Measurements from ENCODE around the gene ARPC5L. TPM values are rescaled to one million over a fixed set of nuclear protein-coding genes. Genes with fewer than 3 reads are reported as not detected.

Gene ARPC5L
- total and polyA plus RNA-seq, 9 of the 15 experiments (the other 6 are each of a cell fraction or from before 2014, with no cell fraction given), result 25.4 to 113 (median 63.8) TPM

- H3K9me1 ChIP-seq (ENCODE audit: control insufficient read depth, insufficient read depth, low read length), result peaks cover 16% of the 10 kb centered on the region
- no peaks in the 10 kb centered on the region for H3K9me3 ChIP-seq (replicated peaks; ENCODE audit: control insufficient read depth, insufficient read depth, low read depth, low read length)
- no peaks in the 10 kb centered on the region for H3K27me3 ChIP-seq (ENCODE audit: control insufficient read depth in 2 of 2, insufficient read depth in 2 of 2, low read length in 2 of 2)
- BruUV-seq (replicated peaks), result no TSS peak
- peaks cover 78% of the 10 kb centered on the region for H3K79me2 ChIP-seq (ENCODE audit: control insufficient read depth, insufficient read depth, low read length)
- ChIA-PET POLR2A (interaction anchor here (0.6 to 1.5 kb wide), 6 partner anchors 11 to 321 kb away, joined by 3 to 6 read pairs (median 4); no protein-coding TSS in a partner anchor), CTCF (ENCODE audit: low intra/inter-chr PET ratio) (no interaction called here)
- H4K20me1 ChIP-seq (replicated peaks; ENCODE audit: control insufficient read depth, insufficient read depth, low read length), result peaks cover 25% of the 10 kb centered on the region
- intact Hi-C loops (cut with micrococcal nuclease), result loop anchor here (5.0 kb wide), 1 partner anchor 373 kb away; the partner anchor contains the start of gene HSPA5
- in situ Hi-C loops (cut with MboI), result loop anchor here (10.0 kb wide), 1 partner anchor 275 kb away; the partner anchor contains the start of gene SCAI
- peaks cover 50% of the 10 kb centered on the region for H3K36me3 ChIP-seq (ENCODE audit: control insufficient read depth, insufficient read depth, low read length)
- peak overlapping the region; percentile 97 for H3K27ac ChIP-seq (ENCODE audit: extremely low read depth, low read depth, low read length)
- peak in 3 of 4 experiments; percentile 50 to 67 (median 64) for DNase-seq (ENCODE audit: extremely low read depth in 1 of 4, low spot score in 3 of 4)
- peak overlapping the region; percentile 91 for H3K4me3 ChIP-seq
- no peak for FAIRE-seq
- peak overlapping the region; percentile 98 to 99 for H3K9ac ChIP-seq (ENCODE audit: insufficient read depth in 1 of 2, low read depth in 2 of 2, low read length in 2 of 2)
- peak overlapping the region; percentile 100 for H3K4me2 ChIP-seq (ENCODE audit: insufficient read depth, low read length)
- peak overlapping the region; percentile 36; the same call in 1 of the 2 replicates for H2AFZ ChIP-seq (ENCODE audit: low read depth, low read length)
- peaks cover 35 to 50% of the 10 kb centered on the region in 2 experiments for H3K4me1 ChIP-seq (replicated peaks in 1 of 2; ENCODE audit: control insufficient read depth in 2 of 2, insufficient read depth in 2 of 2, low read length in 2 of 2)
- WGBS (ENCODE audit: insufficient coverage, low coverage, missing lambda C conversion rate), result under 1% methylated on average over 31 of the region's 41 CpGs
- ATAC-seq, result peak; percentile 11
- TF ChIP-seq E2F6 (IDR thresholded peaks at IDR 0.05; ENCODE audit: borderline replicate concordance in 1 of 2, extremely low read depth in 1 of 2, insufficient read depth in 1 of 2, insufficient read length in 1 of 2, low read depth in 1 of 2, low read length in 1 of 2, poor library complexity in 1 of 2, severe bottlenecking in 1 of 2) (no peak), KAT2B (IDR thresholded peaks at IDR 0.05; ENCODE audit: low read depth, low read length) (no peak), FOXO4 (CRISPR knock-in tag; IDR thresholded peaks at IDR 0.05) (0 out of 2 replicates have a peak, but pooled peaks have one; percentile 16), ZNF740 (CRISPR knock-in tag; IDR thresholded peaks at IDR 0.05) (peak; percentile 73), ZNF740 (tag; IDR thresholded peaks at IDR 0.05) (no peak), ZNF121 (CRISPR knock-in tag; conservative IDR thresholded peaks at IDR 0.05) (0 out of 2 replicates have a peak, but pooled peaks have one; percentile 7), ZBTB43 (CRISPR knock-in tag; IDR thresholded peaks at IDR 0.05) (0 out of 2 replicates have a peak, but pooled peaks have one; percentile 34), HMGN3 (IDR thresholded peaks at IDR 0.05; ENCODE audit: borderline replicate concordance, extremely low read depth, insufficient read length, low read depth, low read length) (peak; percentile 7), TBP (optimal IDR thresholded peaks at IDR 0.05; ENCODE audit: low read depth, low read length) (no peak), WHSC1 (IDR thresholded peaks at IDR 0.05; ENCODE audit: low read length) (no peak)
These were observed 7.6 kb downstream of the ARPC5L start for GRCh38 chr9:124869466-124869985.
